Stimulated activated CD8-positive, alpha-beta memory T cell treated with anti-CD3 and anti-CD28 coated beads, Interleukin-15, amount 100 ng/mL, for 24 hours (primary cell): ENCODE data around the gene GATM.
"Not testable (repeated sequence)": the region's sequence is repeated elsewhere in the genome, so short reads cannot be mapped to it uniquely, and the experiment has no call there.

ENCODE experiments used
- DNase-seq: peaks from one replicate; pipeline ENCODE4 v3.0.0-alpha.2; 2020; ENCODE audit warnings: low read depth

Gene GATM

DNA sequence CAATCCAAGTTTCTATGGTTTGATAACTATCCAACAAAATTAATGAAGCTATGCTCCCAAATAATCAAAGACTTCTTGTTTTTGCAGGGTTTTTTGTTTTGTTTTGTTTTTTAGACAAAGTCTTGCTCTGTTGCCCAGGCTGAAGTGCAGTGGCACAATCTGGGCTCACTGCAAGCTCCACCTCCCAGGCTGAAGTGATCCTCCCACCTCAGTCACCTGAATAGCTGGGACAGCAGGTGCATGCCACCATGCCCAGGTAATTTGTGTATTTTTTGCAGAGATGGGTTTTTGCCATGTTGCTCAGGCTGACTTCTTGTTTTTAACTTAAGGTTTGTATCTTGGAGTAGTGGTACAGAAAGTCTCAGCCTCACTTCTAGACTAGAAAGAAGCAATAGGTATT is 11.0 kb upstream of the GATM start:
- DNase-seq, result no peak

GRCh38 chr15:45387380-45388007 is 9.2 kb upstream of the GATM start:
- DNase-seq, result no peak

DNA sequence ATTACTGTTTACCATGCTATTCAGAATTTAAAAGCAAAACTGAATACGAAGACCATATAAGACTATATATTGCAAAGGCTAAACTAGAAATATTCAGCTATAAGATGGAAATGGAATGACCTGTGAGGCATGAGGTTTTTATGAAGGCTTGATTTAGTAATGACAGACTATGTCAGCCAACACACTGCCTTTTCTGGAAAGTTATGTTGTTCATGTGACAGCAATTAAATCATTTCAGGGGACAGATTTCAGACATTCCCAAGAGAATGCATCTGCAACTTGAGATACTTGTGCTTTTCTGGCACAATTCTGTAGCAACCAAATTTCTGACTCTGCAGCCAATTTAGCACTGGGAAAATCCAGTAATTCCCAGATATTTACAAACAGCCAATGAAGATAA is 8.6 kb upstream of the GATM start:
- DNase-seq, result no peak

DNA sequence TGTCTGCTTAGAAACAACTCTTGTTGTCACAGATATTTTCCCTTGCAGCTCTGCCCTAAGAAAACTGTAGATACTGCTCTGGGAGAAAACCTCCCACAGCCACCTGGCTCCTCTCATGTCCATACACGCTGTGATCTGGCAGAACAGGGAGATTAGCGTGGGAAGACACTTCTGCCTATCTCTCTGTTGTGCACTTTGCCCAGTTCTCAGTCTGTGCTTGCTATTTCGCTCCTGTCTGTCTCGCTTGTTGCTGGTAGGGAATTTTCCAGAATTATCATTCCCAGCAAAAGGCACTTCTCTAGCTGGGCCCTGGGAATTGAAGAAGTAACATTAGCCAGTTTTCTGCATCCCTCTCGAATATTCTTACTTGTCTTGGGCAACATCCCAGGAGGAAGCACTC is 8.1 kb upstream of the GATM start:
- DNase-seq, result no peak

GRCh38 chr15:45385590-45385989 is 7.2 kb upstream of the GATM start:
- DNase-seq, result no peak

GRCh38 chr15:45384700-45385099 is 6.4 kb upstream of the GATM start:
- no peak for DNase-seq

- DNase-seq, result no peak
Measured at GRCh38 chr15:45378913-45379262, 544 bp upstream of the GATM start.

GRCh38 chr15:45377609-45378148 is 665 bp downstream of the GATM start:
- DNase-seq, result no peak

- no peak for DNase-seq
Measured at GRCh38 chr15:45376967-45377608, 1.3 kb downstream of the GATM start.

- no peak for DNase-seq
Measured at GRCh38 chr15:45376300-45376928, 1.9 kb downstream of the GATM start.

DNA sequence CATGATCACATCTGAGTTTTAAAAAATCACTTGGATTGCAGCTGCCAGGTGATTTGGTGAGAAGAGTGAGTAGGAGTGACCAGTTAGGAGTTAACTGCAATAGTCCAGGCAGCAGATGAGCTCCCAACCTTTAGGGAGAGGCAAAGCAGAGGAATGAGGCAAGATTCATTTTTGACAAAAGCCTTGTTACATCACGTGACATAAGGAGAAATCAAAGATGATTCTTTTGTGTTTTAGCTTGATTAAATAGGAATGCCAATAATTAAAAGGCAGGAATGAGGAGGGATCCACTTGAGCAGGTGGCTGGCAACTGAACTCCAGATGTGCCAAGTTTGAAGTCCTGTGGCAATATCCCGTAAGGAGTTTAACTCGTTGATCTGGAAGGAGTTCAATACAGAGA is 2.5 kb downstream of the GATM start:
- no peak for DNase-seq

GRCh38 chr15:45373976-45374375 is 4.4 kb downstream of the GATM start:
- DNase-seq, result no peak

DNA sequence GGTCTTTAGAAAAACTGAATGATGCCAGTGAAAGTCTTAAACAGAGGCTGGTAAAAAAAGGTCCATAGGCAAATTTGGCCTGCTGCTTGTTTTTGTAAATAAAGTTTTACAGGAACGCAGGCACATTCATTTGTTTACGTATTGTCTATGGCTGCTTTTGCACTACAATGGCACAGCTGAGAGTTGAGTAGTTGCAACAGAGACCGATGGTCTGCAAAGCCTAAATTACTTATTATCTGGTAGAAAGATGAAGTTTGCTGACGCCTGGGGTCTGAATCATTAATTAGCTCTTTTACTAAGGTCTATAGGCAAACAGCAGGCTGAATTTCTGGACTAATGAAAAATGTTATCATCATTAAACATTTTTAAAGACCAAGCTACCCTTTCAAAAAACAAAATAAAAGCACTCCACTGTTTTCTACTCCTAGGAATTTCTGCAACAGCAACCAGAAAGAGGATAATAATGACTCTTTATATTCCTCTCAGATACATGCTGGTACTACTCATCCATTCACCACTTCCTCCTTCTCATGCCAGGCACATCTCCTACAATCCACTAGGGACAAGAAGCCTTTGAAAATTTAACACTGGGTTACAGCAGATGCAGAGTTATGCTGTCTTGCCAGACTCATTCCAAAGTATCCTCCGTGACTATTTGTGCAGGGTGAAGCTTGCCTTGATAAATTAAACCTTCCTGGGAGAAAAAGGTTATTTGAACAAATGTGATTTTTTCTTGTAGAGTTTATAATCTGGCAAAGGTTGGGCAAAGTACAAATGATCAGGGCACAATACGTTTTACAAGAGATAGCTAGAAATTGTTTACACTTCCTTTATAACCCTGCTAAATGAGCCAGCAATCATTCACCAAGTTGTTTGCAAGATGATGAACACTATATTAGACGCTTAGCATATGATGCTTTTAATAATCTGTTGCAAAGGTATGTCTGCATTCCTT is 6.0 kb downstream of the GATM start:
- no peak for DNase-seq

DNA sequence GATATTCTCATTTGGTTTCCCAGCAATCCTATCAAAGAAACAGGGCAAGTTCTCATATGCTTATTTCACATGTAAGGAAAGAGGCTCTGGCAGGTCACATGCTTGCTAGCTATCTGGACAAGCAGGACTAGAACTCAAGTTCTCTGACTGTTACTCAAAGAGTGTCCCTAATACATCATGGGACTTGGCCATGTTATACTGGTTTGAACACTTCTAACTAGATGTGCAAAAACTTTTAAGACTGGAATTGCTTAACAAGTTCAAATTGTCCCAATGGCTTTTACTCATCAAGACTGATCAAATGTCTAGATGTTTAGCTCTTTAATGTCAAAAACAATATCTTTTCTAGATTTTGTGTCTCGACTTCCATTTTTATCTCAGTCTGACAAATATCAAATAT is 6.8 kb downstream of the GATM start:
- no peak for DNase-seq

DNA sequence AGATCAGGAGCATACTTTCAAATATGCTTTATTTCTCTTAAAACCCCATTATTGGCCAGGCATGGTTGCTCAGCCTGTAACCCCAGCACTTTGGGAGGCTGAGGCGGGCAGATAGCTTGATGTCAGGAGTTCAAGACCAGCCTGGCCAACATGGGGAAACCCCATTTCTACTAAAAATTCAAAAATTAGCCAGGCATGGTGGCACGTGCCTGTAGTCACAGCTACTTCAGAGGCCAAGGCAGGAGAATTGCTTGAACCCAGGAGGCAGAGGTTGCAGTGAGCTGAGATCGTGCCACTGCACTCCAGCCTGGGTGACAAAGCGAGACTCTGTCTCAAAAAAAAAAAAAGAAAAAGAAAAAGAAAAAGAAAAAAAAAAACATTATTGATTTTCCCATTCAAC is 8.3 kb downstream of the GATM start:
- not testable (repeated sequence) for DNase-seq

DNA sequence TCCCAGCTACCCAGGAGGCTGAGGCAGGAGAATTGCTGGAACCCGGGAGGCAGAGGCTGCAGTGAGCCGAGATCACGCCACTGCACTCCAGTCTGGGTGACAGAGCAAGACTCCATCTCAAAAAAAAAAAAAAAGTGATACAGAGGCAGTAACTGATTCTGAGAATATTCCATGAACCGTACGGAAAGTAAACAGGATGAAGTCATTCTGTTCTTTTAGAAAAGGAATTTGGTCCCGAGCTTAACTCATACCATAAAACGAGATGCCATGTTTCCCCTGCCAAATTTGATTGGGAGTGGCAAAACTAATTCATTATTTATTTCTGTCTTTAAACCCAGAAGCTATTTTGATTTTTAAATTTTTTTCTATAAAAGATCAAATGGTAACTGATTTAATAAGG is 11.1 kb downstream of the GATM start:
- DNase-seq, result not testable (repeated sequence)

- no peak for DNase-seq
Measured at GRCh38 chr15:45364271-45364670, 14.1 kb downstream of the GATM start.

DNA sequence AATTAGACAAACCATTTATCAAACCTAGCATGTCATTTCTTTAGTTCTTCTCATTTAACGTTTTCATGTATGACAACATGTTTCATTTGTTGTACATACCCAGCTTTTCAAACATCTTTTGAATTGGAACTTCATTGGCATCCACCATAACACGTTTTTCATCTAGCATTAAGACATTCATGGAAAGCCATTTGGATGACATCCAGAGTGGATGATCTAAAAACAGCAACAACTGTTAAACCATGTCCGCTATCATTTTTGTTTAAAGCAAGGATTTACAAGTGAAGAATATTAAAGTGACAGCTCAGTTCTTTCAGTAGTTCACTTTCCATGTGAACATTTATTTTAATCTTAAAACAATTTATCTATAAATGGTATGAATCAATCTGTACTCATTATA is 14.5 kb downstream of the GATM start:
- no peak for DNase-seq

- no peak for DNase-seq
Measured at GRCh38 chr15:45363334-45363733, 15.0 kb downstream of the GATM start.

DNA sequence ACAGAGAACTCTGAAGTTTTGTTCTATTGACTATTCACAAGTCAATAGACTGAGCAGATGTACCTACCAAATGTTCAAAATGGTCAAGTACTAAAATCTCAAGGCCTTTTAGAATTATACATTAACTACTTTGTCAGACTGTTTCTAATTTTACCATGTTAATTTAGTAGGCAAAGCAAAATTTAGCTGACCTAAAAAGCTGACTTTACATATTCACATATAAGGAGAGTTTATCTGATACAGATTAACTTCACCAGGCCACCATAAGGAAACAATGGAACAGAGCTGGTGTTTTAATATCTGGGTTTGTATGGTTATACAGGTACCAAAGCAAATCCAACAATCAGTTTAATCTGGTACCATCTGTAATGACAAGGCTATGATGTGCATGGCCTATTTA is 15.9 kb downstream of the GATM start:
- DNase-seq, result no peak

DNA sequence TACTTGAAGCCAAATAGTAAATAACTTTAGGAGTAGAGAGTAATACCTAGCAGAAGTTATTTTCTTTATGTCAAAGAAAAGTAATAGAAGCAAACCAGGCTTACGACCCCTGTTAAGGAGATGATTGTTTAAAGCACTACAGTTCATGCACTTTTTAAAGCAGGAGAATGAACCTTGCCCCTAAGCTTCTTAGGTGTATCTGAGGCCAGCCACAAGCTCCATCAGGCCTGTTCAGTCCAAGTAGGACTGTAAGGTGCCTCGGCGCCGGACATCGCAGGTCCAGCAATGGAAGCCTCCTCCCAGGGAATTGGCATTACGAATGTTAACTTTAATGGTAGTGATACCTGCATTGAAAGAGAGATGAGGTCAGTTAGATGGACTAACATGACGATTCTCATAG is 16.5 kb downstream of the GATM start:
- DNase-seq, result no peak

DNA sequence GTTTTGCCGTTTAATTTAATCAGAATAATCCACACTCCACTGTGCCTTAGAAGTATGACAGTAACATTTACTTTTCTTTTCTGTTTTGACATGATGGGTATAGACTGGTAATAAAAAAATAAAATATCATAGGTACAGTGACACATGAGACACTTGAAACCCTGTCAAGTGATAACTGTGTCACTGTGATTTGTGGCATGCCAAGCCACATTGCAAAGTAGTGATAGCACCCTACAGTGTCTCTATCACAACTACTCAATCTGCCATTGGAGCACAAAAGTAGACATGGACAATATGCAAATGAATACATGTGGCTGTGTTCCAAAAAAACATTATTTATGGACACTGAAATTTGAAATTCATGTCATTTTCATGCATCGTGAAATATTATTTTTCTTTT is 22.5 kb downstream of the GATM start:
- DNase-seq, result no peak
